T1000 (cell line): Measurements from ENCODE around the gene TF.

Experiments
- DNase-seq: peaks from one replicate; lab custom pipeline; 2025; ENCODE audit warnings: mixed read lengths; lab: John Stamatoyannopoulos, UW

TF gene

GRCh38 chr3:133747373-133747772 lies 1.2 kb downstream of the TF start:
- DNase-seq = no peak

- no peak for DNase-seq
Observed at GRCh38 chr3:133747907-133748639, 1.9 kb downstream of the TF start.

DNA sequence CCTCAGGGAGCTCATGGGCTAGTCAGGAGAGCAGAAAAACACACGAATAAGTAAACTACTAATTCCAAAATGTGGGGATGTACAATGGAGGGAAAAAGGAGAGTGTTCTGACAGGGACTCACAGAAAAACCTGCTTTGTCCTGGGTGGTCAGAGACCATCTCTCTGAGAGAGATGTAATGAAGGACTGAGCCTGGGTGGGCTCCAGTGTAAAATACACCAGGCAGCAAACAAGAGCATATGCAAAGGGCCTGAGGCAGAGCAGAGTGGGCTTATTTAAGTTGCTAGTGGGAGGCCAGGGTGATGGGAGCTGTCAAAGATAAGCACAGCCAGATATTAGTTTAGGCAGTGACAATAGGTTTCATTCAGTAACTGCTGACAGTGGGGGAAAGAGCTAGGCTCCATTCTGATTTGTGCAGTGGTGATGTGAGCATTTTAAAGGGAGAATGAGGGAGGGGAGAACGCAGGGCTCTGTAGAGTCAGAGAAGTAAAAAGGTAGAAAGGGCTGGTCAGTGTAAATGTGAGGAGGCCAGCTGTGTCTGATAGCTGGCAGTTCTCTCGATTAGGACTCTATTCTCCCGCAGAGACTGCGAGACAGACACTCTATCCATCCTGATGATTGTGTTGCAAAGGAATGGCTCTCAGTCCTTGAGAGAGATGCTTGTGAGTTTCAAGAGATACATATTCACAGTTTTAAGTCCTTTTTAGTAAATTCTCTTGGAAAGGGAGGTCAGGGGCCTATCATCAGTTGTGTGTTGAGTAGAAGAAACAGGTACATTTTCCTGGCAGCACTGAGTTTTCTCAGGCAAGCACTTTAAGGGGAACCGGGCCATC lies 3.5 kb downstream of the TF start:
- DNase-seq = no peak

- no peak for DNase-seq
Observed at GRCh38 chr3:133750259-133750656, 4.1 kb downstream of the TF start.

DNA sequence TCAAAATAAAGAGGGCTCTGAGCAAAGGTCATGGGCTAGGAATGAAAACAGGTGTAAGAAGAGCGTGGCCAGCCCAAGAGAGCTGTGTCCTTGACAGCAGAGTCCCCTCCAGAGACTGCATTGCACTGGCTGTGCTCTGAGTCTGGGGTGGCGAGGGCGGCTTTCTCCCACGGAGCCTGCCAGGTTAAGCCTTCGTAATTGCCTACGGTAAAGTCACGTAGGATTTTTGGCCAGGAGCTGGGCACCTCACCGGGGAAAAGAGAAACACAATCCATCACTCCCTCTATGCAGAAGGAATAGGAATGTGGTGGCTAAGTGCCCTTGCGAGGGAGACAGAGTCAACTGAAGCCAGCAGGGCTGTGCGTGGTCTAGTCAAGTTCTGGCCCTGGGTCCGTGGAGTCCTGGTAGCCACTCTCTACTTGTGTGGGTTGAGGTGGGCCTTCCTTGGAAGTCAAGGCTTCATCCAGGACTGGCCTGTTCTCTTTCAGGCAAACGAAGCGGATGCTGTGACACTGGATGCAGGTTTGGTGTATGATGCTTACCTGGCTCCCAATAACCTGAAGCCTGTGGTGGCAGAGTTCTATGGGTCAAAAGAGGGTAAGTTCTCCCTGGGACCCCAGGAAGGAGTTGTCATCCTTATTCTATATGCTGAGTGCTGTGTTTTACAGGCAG lies 7.0 kb downstream of the TF start:
- no peak for DNase-seq

GRCh38 chr3:133753779-133754164 lies 7.6 kb downstream of the TF start:
- DNase-seq = no peak

DNA sequence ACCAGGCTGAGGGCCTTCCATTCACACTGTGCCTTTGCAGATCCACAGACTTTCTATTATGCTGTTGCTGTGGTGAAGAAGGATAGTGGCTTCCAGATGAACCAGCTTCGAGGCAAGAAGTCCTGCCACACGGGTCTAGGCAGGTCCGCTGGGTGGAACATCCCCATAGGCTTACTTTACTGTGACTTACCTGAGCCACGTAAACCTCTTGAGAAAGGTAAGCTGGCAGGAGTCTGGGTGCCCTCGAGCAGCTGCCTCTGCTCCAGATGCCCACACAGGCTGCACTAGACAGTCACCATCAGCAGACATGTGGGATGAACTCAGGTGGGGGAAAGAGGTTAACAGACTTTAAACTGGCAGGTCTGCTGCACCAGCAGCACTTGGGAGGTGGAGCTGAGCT lies 8.3 kb downstream of the TF start:
- no peak for DNase-seq

- DNase-seq = no peak
Observed at GRCh38 chr3:133754973-133755828, 9.0 kb downstream of the TF start.

- no peak for DNase-seq
Observed at GRCh38 chr3:133756716-133757694, 10.8 kb downstream of the TF start.

DNA sequence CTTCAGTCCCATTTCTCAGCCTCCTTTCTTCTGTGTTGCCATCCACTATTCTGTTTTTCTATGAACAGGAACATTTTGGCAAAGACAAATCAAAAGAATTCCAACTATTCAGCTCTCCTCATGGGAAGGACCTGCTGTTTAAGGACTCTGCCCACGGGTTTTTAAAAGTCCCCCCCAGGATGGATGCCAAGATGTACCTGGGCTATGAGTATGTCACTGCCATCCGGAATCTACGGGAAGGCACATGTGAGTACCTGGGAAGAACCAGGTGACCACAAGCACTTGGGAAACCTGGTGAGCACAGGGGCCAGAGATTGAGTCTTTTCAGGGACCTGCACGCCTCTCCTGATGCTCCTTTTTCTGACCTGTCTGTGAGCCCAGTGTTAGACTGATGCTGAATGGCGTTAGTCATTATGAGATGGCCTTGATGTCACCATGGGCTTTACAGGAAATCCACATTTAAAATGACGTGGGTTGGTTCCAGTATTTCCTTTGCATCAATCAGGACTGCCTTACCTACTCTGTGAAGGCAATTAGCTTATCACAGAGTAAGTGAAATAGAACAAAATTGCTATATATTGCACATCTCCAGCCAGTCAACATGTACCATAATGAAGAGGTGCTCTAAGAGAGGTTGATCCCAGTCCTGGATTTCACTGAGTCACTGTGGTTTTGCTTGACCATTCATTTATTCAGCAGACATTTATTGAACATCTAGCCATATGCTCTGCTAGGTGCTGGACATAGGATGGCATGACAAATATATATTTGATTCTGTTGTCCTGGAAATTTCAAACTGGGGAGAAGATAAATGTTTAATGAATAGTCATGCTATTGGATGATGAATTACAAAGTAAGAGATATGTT lies 11.7 kb downstream of the TF start:
- DNase-seq = no peak

DNA sequence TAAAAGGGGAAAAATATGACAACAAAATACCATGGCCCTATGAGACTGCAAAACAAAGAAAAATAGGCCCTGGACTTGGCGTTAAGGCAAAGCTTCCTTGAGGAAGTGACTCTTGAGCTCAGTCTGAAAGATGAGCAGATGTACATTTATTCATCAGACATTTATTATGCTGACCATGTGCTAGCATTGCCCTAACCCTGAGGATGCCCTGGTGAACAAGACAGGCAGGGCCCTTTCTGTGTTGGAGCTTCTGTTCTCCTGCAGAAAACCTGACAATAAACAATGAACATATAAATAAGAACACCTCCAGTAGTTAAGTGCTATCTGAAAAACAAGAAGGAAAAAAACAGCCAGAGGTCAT lies 12.4 kb downstream of the TF start:
- DNase-seq = no peak

GRCh38 chr3:133758964-133759739 lies 13.0 kb downstream of the TF start:
- DNase-seq = no peak

DNA sequence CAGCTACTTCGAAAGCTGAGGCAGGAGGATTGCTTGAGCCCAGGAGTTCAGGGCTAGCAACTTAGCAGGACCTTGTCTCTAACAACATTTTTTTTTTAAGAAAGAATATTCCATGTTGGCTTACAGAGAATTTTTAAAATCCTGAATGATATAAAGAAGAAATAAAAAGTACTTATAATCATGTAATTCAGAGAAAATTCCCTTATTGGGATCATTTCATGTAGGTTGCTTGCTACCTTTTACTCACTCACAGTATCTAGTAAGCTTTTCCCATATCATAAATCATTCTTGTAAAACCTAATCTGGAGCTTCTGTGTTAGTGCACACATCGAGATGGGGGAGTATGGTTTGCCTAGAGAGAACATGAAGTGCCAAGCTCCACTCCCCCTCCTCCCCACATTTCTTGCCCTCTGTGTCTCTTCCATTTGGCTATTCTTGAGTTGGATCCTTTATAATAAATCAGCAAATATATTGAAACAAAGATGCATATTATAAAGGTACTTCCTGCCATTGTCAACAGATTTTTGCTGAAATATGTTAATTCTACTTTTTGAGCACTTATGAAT lies 13.6 kb downstream of the TF start:
- DNase-seq = no peak

- no peak for DNase-seq
Observed at GRCh38 chr3:133760916-133761315, 14.7 kb downstream of the TF start.

DNA sequence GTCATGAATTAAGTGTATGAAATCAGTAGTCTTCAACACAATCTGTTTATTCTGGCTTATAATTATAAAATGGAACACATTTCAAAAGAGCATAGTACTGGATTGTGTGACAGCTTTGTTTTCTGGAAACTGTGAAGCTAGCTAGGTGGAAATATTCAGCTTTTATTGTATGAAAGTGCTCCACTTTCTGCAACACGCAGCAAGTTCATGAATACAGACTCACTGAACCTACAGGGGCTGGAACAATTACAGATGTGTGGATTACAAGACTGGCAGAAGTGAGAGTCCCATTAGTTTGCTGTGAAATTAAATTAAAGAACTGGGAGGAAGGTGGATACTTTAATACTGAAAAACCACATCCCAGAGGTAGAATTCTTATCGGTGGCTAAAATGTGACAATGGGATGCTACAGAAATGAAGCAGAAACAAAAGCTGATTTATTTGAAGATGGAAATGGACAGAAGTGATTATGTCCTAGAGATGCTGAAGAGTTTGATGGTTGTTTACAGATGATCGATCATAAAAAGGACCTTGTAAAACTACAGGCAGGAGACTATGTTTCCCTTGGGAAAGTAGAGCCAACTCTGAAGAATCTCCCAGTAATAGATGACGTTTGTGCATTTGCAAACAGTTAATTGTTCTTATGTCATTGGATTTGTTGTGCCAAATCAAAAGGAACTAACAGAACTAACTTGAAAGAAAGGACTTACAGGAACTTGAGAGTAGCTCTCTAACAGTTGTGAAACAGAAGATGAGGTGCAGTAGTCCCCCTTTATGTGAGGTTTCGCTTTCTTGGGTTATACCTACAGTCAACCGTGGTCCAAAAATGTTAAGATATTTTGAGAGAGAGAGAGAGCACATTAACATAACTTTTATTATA lies 15.7 kb downstream of the TF start:
- DNase-seq = no peak

- DNase-seq = no peak
Observed at GRCh38 chr3:133762539-133762938, 16.3 kb downstream of the TF start.

DNA sequence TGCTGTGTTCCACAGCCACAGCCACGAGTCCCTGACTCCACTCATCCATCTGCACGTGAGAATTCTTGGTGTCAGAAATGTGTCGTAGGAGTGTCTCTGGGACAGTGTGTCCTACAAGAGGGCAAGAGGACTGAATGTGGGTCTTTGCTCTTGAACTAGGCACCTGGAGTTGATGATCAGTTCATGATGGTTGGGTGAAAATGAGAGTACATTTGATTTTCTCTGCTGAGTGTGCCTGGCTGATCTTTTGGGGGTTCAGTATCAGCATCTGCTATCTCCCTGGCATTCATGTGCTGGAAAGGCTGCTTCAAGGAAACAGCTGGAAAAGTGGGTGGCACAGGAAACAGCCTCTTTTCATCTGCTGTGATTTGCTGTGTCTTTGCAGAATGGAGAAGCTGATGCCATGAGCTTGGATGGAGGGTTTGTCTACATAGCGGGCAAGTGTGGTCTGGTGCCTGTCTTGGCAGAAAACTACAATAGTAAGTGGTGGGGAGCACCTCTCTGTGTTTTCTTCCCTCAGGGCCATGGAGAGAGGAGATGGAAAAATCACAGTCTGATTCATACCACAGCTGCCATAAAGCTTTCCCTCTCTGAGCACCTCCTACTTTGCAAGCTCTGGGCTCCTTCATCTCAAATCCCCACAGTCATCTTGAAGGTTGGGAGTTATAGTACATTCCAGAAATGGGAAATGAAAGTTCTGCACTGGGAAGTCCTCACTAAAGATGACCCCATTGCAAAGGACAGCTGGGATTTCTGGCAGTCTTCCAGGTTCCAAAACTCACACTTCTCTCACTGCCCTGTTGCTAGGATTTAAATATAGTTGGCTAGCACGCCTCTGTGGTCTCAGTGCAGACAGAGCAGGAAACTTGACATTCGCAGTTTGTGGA lies 17.8 kb downstream of the TF start:
- DNase-seq = no peak
